GM12874 (cell line): ENCODE results near the gene HTRA3.

Source experiments
- CTCF ChIP-seq: IDR thresholded peaks from 2 replicates; pipeline ENCODE4 v1.5.1; 2011; ENCODE audit warnings: low read depth, mild to moderate bottlenecking, control low read depth, low read length, moderate library complexity; ENCODE audit not compliant: insufficient read depth

The HTRA3 gene

GRCh38 chr4:8326206-8326605 is 56.7 kb downstream of the HTRA3 start:
- no peak for TF ChIP-seq CTCF

GRCh38 chr4:8328456-8328855 is 58.9 kb downstream of the HTRA3 start:
- no peak for TF ChIP-seq CTCF

- TF ChIP-seq CTCF = no peak
Observed at GRCh38 chr4:8328866-8329559, 59.5 kb downstream of the HTRA3 start.

GRCh38 chr4:8329560-8329858 is 60.0 kb downstream of the HTRA3 start:
- TF ChIP-seq CTCF = no peak

GRCh38 chr4:8329859-8330761 is 60.6 kb downstream of the HTRA3 start:
- TF ChIP-seq CTCF = no peak

- no peak for TF ChIP-seq CTCF
Observed at GRCh38 chr4:8330821-8331574, 61.4 kb downstream of the HTRA3 start.

- no peak for TF ChIP-seq CTCF
Observed at GRCh38 chr4:8331575-8331955, 62.0 kb downstream of the HTRA3 start.
